Smooth muscle cell of bladder (primary cell): Measurements from ENCODE around the gene PGC. TPM values are rescaled to one million over a fixed set of nuclear protein-coding genes. Genes with fewer than 3 reads are reported as not detected.

Experiments
- total RNA-seq: library from RNA; depleted of rRNA; stranded (reverse); fragments of >200 nt; gene quantifications from 2 replicates; pipeline ENCODE4 v1.2.3, GENCODE V29; 2014

Gene PGC
- total RNA-seq, result not detected in 2 replicates

DNA sequence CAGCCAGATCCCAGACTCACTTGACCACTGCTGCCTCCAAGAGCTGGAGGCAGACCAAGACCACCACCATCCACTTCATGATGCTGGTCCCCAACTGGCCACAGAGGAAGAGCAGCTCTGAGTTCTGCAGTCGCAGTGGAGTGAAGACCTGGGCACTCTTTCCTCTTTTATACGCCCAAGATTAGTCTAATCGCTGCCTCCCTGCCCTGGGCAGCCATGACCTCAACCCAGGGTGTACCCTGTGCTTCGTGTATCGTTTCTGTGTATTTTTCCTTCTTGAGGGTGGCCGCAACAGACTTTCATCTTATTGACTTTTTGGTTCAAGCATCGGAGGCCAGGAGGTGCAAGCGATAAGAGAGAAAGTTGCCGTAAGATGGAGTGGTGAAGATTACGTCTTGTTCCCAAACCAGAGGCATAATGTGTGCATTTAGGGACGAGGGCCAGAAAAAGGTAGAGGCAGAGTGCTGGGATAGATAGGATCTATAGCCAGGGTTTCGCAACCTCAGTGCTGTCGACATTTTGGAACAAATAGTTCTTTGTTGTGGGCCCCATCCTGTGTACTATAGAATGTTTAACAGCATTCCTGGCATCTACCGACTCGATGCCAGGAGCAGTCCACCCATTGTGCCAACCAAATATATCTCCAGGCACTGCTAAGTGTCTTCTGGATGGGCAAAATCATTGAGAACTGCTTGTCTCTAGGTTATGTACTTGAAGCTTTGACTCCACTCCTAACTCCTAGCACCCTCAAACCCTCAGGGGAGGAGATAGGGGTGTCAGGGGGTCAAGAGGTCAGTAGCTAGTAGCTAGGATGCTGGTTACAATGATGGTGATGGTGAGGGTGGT is at the start of gene PGC:
PGC (minus strand) TSS at position 142 of the 846 bp plus-strand sequence; CDS start at position 79, 63 bp downstream.

DNA sequence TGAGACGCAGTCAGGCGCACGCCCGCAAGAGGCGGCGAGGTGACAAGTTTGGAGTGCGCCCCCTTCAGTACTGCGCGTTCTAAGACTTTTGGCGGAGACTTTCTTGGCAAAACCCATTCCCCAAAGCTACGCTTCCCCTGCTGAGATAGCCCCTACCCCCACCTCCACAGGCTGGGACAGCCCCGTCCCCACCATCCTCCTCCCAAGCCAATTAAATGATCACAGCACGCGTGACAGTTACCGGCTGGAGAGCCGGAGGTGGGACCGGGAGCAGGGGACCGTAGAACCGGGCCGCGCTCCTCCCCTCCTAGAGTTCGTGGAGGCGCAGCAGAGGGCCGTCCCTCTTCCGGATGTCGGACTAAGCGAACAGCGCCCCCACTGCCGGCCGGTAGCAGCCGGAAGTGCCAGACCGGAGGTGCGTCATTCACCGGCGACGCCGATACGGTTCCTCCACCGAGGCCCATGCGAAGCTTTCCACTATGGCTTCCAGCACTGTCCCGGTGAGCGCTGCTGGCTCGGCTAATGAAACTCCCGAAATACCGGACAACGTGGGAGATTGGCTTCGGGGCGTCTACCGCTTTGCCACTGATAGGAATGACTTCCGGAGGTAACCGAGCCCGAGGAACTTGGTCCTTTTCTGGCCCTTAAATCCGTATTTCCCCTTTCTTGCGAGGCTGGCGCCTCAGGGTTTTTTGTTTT is 40.2 kb upstream of the PGC start, which contains the start of gene TOMM6:
TOMM6 (plus strand) TSS at position 476 of the 699 bp plus-strand sequence; CDS start at position 480, 4 bp downstream.

DNA sequence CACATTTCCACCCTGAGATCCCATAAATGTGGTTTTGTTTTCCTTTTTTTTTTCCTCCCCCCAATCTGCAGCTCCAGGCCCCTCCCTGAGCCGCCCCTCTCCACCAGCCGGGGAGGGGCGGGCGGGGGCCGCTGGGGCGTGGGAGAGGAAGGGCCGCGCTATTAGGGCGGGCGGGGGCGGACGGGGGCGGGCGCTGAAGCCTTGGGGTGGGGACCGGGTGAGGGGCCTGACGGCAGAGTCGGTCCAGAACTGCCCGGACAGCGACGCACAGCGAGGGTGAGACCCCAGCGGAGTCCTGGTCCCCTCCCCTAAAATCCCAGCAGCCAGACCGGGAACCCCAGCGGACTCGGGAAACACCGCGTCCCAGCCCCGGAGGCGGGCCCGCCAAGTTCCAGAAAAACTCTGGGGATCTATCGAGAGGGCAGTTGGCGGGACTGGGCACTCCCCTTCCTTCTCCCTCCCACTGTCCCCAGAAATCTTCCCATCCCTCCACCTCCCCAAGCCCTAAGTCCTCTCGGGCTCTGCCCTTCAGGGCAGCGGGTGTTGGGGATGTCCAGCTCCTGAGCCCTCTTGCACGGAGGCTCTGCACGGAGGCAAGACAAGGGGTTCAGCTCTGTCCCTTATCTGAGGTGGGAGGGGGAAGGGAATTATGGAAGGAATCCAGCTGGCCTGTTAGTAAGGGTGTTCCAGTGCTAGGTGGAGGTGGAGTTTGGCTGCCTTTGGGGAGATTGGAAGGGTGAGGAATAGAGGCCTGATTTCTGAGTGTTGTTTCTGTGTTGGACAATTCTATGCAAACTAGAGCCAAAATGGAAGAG is 33.6 kb upstream of the PGC start, which contains the start of gene PRICKLE4:
PRICKLE4 (plus strand) TSS at position 232 of the 815 bp plus-strand sequence. CDS start 2,692 bp downstream, outside the sequence.

DNA sequence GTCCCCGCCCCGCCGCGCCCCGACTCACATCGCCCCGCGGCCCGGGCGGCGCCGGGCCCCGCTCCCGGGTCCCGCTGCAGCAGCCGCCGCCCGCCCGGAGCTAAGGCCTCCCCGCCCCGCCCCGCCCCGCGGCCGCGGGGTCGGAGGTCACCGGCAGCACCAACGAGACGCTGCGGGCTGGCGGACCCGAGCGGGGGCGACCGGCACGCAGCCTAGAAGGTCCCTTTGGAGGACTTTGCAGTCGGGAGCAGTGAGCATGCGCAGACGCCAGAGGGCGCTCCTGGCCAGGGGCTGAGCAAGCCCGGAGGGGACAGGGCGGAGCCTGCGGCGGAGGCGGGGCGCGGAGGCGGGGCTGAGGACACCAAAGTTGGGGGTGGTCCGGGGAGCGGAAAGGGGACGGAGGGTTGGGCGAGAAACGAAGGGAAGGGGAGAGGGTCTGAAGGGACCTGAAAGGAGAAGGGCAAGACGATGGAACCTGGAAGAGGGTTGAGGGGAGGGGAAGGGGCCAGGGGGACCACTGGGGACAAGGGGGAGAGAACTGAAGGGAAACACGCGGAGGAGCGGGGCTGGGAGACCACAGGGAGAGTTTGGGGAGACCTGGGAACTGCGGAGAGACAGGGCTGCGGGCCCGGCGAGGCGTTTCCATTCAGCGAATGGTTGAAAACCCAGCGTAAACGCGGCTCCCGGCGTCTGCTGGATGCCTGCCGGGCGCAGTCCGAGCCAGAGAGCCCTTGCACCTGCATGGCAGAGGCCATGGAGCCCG is 32.8 kb upstream of the PGC start, which contains the start of gene FRS3:
FRS3 (minus strand) TSS at position 113 of the 763 bp plus-strand sequence. CDS start 2,913 bp downstream, outside the sequence.

DNA sequence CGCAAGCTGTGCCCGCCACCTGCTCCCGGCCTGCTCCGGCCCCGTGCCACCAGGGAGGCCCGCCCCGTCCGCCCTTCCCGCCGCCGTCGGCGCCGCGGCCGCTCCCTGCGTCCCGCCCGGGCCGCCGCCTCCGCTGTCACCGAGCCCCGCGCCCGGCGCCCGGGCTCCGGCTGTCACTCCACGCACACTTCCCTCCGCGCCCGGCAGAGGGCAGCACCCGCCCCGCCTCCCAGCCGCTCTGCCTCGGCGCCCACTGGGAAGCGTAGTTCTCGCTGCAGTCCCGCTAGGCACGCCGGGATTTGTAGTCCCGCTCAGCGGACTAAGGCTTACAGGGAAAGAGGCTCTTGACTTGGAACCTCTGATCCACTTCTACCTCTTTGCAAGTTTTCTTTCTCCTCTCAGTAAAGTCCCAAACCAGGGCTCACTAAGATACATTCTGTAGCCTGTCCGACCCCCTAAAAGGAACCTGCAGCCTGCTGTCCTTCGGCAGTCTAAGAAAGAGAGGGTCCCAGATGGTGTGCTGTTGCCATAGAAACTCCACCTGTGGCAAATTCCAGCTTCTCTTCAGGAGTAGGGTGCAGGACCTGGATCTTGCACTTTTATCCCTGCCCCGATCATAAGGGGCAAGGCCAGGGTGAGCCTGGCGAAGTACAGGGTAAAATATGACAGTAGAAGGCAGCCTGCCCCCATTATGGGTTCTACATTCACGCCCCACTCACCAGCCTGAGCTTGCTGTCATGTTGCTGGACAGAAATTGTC is 11.6 kb downstream of the PGC start, which contains the start of gene TFEB:
TFEB (minus strand) TSS at position 182 of the 759 bp plus-strand sequence. CDS start 44,395 bp downstream, outside the sequence.

Other genes with a start within 250 kb of the PGC start
- 1.3 and 2.0 TPM in 2 replicates for gene FOXP4, start 201.0 kb downstream of the PGC start, total RNA-seq
- 0.55 TPM in 1 of 2 replicates, not detected in the other for gene MDFI, start 108.9 kb downstream of the PGC start, total RNA-seq
- 1.8 and 2.6 TPM in 2 replicates for gene TFEB, start 11.8 kb downstream of the PGC start, total RNA-seq
- 0.83 and 0.85 TPM in 2 replicates for gene FRS3, start 32.5 kb upstream of the PGC start, total RNA-seq
- not detected in 2 replicates for gene PRICKLE4, start 33.4 kb upstream of the PGC start, total RNA-seq
- gene TOMM6, start 40.3 kb upstream of the PGC start, total RNA-seq, result 49.6 and 59.4 TPM in 2 replicates
- gene USP49, start 148.0 kb upstream of the PGC start, total RNA-seq, result 2.0 and 2.4 TPM in 2 replicates
- gene MED20, start 173.7 kb upstream of the PGC start, total RNA-seq, result 24.1 and 26.0 TPM in 2 replicates
- gene BYSL, start 174.1 kb upstream of the PGC start, total RNA-seq, result 13.1 and 13.6 TPM in 2 replicates
- gene CCND3, start 194.4 kb upstream of the PGC start, total RNA-seq, result 14.0 and 17.2 TPM in 2 replicates